HUES64 (cell line): Measurements from ENCODE around the gene DRC1.

ENCODE experiments used
- H3K27ac ChIP-seq: 2 replicates; pipeline ENCODE4 v1.7.0; 2013; ENCODE audit warnings: low read depth, low read length, inconsistent platforms
- H3K27me3 ChIP-seq: 2 replicates; pipeline ENCODE4 v1.6.1; 2013; ENCODE audit warnings: mild to moderate bottlenecking, low read length; ENCODE audit not compliant: insufficient read depth
- H3K36me3 ChIP-seq: 2 replicates; pipeline ENCODE4 v1.6.1; 2013; ENCODE audit warnings: mild to moderate bottlenecking, low read length; ENCODE audit not compliant: insufficient read depth
- H3K4me1 ChIP-seq: 2 replicates; pipeline ENCODE4 v1.6.1; 2013; ENCODE audit warnings: mild to moderate bottlenecking, low read length, moderate library complexity; ENCODE audit not compliant: insufficient read depth
- H3K4me3 ChIP-seq: 2 replicates; pipeline ENCODE4 v1.5.1; 2013; ENCODE audit warnings: mild to moderate bottlenecking, low read length, moderate library complexity
- H3K9ac ChIP-seq: 2 replicates; pipeline ENCODE4 v1.6.1; 2013; ENCODE audit warnings: mild to moderate bottlenecking, low read depth, low read length
- H3K9me3 ChIP-seq: 2 replicates; pipeline ENCODE4 v1.6.1; 2013; ENCODE audit warnings: low read depth, low read length; ENCODE audit not compliant: insufficient read depth
- WGBS: fragments of 150-250, 120-280 bp; methylation state at CpG from one replicate; pipeline ENCODE4 v1.1.7; 2013; ENCODE audit warnings: missing lambda C conversion rate; 5-methylcytosine and 5-hydroxymethylcytosine counted together

DRC1 gene

DNA sequence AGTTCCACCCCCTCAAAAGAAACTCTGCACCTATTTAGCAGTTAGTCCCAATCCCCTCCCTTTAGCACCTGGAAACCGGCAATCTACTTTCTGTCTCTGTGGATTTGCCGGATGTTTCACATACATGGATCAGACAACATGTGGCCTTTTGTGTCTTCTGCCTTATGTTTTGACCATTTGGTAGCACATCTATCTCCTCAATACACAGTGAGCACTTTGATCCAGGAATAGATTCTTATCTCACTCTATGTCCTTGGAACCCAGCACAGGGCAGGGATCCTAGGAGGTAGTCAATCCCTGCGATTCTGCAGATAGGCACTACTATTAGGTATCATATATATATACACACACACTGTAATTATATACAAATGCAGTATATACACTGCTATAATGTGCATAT lies 80.0 kb downstream of the DRC1 start:
- 94% methylated on average over 2 of the region's 3 CpGs for WGBS
- Histone ChIP-seq H3K27ac (no peak overlapping the region), H3K9me3 (no peaks in the 10 kb centered on the region), H3K4me1 (no peaks in the 10 kb centered on the region), H3K27me3 (no peaks in the 10 kb centered on the region), H3K36me3 (no peaks in the 10 kb centered on the region), H3K9ac (no peak overlapping the region), H3K4me3 (no peak overlapping the region)

DNA sequence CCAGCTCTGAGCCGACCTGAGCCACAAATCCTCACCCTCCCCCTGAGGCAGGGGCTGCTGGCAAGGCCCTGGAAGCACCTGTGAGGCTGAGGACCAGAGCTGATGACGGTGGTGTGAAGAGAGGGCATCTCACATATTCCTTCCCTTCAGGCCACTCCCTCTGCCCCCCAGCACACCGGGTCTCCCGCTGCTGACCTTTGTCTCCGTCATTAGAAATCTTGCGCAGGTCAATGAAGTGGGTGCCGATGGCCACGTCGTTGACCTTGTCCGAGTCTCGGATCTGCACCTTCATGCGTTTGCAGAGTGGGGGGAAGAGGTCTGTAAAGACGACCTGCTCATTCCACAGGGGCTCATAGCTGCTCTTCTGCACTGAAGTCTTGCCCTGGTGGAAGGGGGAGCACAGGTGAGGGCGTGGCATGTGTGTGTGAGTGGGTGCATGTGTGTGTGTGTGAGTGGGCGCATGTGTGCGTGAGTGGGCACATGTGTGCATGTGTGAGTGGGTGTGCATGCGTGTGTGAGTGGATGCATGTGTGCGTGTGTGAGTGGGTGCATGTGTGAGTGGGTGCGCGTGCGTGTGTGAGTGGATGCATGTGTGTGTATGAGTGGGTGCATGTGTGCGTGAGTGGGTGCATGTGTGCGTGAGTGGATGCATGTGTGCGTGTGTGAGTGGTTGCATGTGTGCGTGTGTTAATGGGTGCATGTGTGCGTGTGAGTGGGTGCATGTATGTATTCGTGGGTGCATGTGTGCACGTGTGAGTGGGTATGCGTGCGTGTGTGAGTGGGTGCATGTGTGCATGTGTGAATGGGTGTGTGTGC lies 80.7 kb downstream of the DRC1 start:
- H3K4me3 ChIP-seq: no peak overlapping the region

DNA sequence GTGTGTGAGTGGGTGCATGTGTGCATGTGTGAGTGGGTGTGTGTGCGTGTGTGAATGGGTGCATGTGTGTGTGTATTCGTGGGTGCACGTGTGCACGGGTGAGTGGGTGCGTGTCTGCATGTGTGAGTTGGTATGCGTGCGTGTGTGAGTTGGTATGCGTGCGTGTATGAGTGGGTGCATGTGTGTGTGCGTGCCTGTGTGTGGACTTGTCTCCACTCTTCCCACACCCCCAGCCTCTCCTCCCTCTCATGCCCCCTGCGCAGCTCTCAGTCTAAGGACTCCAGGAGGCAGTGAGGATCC lies 81.3 kb downstream of the DRC1 start:
- H3K27me3 ChIP-seq: no peaks in the 10 kb centered on the region
- no peaks in the 10 kb centered on the region for H3K9me3 ChIP-seq
- H3K27ac ChIP-seq: no peak overlapping the region
- H3K4me1 ChIP-seq: no peaks in the 10 kb centered on the region
- no peaks in the 10 kb centered on the region for H3K36me3 ChIP-seq
- WGBS: 97% methylated on average over 11 of the region's 11 CpGs
- no peak overlapping the region for H3K4me3 ChIP-seq
- no peak overlapping the region for H3K9ac ChIP-seq

More for the DNA sequence above, 80.7 kb downstream of the DRC1 start:
- Histone ChIP-seq H3K36me3 (no peaks in the 10 kb centered on the region), H3K4me1 (no peaks in the 10 kb centered on the region), H3K27me3 (no peaks in the 10 kb centered on the region), H3K27ac (no peak overlapping the region), H3K9ac (no peak overlapping the region), H3K9me3 (no peaks in the 10 kb centered on the region)
- whole genome bisulfite sequencing: 94% methylated on average over 30 of the region's 30 CpGs

DNA sequence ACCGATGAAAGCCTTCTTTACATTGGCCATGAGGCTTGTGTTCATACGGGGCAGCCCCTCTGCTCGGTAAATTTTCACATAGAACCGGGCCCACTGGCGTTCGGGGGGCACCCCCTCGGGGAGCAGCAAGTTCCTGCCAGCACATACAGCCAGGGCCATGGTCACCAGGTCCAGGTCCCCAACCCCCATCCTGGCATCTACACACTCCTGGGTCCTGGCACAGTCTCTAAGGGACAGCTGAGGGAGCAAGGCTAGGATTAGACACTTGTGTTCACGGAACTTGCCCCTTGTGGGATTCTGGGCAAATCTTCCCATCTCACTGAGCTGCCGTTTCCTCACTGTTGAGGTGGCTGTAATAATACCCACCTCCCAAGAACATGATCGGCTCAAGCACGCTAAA lies 81.8 kb downstream of the DRC1 start:
- Histone ChIP-seq H3K27me3 (no peaks in the 10 kb centered on the region), H3K4me3 (no peak overlapping the region), H3K9ac (no peak overlapping the region), H3K27ac (no peak overlapping the region), H3K36me3 (no peaks in the 10 kb centered on the region), H3K9me3 (no peaks in the 10 kb centered on the region), H3K4me1 (no peaks in the 10 kb centered on the region)
- 94% methylated on average over 9 of the region's 11 CpGs for WGBS

DNA sequence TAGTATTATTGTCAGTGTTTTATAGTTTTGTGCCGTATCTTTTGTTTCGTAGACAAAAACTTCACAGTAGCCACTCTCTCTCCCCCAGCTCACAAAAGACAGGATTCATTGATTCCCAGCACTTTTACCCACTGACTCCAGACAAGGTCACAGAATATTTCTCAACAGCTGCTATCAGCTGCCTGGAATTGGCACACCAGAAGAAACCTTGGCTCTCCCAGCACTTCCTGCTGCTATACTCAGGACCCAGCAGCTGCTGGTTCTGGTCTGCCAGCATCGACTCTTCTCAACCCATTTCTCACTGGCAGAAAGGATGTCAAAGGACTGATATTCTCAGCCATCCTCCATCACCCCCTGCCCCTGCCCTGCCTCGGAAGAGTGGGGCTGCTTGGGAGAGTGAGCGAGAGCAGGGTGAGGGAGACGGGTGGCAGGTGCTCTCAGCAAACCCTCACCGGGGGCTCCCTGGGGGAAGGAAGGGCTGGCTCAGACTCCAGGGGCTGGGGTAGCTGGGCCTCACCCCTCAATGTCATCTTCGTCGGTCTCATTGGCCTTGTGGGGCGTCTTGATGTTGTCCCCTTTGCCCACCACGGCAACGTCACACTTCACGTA lies 82.3 kb downstream of the DRC1 start:
- Histone ChIP-seq H3K36me3 (no peaks in the 10 kb centered on the region), H3K9ac (no peak overlapping the region), H3K4me1 (no peaks in the 10 kb centered on the region), H3K27ac (no peak overlapping the region), H3K9me3 (no peaks in the 10 kb centered on the region), H3K4me3 (no peak overlapping the region), H3K27me3 (no peaks in the 10 kb centered on the region)
- WGBS: 94% methylated on average over 13 of the region's 13 CpGs

DNA sequence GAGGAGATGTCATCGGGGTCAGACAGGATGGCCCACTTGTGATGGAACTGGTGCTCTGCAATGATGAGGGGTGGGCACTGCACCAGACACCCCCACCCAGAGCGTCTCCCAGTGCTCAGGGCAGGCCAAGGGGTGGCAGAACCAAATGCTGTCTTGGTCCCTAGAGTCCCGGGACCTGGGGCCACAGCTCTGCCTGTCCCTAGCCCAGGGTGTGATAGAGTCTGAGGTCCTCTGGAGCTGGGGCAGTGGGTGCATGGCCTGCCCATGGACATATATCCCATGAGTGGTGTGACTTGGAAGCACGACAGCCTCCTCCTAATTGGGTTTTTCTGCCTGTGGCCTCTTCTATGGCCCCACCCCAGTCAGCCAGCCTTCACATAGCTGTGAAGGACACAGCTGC lies 82.9 kb downstream of the DRC1 start:
- Histone ChIP-seq H3K4me1 (no peaks in the 10 kb centered on the region), H3K9ac (no peak overlapping the region), H3K36me3 (no peaks in the 10 kb centered on the region), H3K4me3 (no peak overlapping the region), H3K27me3 (no peaks in the 10 kb centered on the region), H3K27ac (no peak overlapping the region), H3K9me3 (no peaks in the 10 kb centered on the region)
- WGBS: 92% methylated on average over 4 of the region's 4 CpGs

DNA sequence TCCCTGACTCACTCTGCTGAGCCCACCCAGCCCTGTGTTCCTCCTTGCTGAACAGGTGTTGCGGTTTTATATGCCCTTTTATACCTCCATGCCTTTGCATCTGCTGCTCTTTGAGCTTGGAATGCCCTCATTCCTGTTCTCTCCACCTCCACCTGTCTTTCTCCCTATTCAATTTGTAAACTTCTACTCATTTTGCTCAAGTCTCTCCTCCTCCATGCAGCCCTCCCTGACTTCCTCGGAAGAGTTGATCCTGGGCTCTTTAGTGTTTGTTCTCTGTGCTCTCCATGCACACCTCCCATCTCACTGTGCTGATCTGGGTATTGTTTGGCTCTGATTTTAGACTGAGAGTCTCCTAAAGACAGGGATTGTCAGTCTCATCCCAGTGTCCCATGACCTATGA lies 83.4 kb downstream of the DRC1 start:
- Histone ChIP-seq H3K27me3 (no peaks in the 10 kb centered on the region), H3K4me1 (no peaks in the 10 kb centered on the region), H3K9me3 (no peaks in the 10 kb centered on the region), H3K9ac (no peak overlapping the region), H3K4me3 (no peak overlapping the region), H3K36me3 (no peaks in the 10 kb centered on the region), H3K27ac (no peak overlapping the region)
- WGBS: 80% methylated on average over 2 of the region's 2 CpGs

DNA sequence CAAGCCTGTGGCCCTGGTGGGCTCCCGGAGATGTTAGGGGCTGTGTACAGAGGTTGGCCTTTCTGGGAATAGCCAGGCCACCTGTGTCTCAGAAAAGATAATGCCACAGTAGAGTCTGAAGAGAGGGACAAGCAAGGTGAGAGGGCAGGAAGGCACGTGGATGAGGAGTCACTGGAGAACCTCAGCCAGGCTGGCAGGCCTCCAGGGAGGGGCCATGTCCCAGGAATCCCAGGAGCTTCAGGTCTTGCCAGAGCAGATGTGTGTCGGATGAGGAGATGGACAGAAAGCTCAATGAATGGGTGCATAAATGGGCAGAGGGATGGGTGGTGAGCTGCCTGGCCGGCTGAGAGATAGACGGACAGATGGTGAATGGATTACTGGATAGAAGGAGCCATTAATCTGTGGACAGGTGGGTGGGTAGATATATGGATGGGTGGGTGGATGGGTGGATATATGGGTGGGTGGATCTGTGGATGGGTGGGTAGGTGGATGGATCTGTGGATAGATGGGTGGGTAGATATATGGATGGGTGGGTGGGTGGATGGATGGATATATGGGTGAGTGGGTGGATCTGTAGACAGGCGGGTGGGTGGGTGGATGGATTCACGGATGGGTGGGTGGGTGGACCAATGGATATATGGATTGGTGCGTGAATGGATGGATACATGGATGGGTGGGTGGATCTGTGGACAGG lies 84.2 kb downstream of the DRC1 start:
- Histone ChIP-seq H3K4me1 (no peaks in the 10 kb centered on the region), H3K27me3 (no peaks in the 10 kb centered on the region), H3K9me3 (no peaks in the 10 kb centered on the region), H3K36me3 (no peaks in the 10 kb centered on the region), H3K9ac (no peak overlapping the region), H3K4me3 (no peak overlapping the region), H3K27ac (no peak overlapping the region)
- WGBS: 87% methylated on average over 8 of the region's 8 CpGs

DNA sequence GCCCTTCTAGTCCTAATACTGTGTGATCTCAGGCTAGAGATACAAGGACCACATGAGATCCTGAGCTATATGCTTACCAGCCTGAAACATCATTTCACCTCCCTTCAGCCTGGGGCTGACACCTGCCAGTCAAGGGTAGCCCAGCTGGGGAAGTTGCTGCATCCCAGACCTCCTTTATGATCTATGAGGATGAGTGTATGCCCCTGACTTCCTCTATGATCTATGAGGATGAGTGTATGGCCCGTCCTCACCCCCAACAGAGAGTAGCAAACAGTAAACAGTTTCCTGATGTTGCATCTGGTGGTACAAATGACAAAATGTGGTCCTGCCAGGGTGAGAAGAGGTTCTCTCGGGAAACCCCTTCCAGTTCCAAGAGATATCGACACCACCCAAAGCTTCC lies 85.1 kb downstream of the DRC1 start:
- 83% methylated on average over 3 of the region's 3 CpGs for WGBS
- no peak overlapping the region for H3K27ac ChIP-seq
- H3K9ac ChIP-seq: no peak overlapping the region
- H3K4me1 ChIP-seq: no peaks in the 10 kb centered on the region
- H3K4me3 ChIP-seq: no peak overlapping the region
- no peaks in the 10 kb centered on the region for H3K36me3 ChIP-seq
- H3K27me3 ChIP-seq: no peaks in the 10 kb centered on the region
- H3K9me3 ChIP-seq: no peaks in the 10 kb centered on the region

DNA sequence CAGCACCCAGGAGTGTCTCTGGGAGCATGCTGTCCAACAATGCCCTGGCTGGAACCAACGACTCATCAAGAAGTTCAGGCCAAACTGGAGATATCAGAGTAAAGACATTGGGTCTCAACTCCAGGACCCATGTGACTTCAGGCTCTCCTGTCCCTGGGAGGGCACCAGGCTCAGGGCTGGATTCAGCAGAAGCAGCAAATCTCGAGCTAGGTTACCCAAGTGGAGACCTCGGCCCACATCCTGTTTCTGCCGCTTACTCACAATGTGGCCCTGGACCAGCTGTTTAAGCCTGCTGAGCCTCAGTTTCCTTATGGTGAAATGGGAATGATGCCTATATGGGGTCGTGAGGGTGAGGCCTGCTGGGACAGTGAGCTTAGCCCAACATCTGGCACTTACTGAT lies 85.5 kb downstream of the DRC1 start:
- no peak overlapping the region for H3K4me3 ChIP-seq
- no peaks in the 10 kb centered on the region for H3K36me3 ChIP-seq
- no peak overlapping the region for H3K27ac ChIP-seq
- WGBS: 91% methylated on average over 5 of the region's 5 CpGs
- H3K27me3 ChIP-seq: no peaks in the 10 kb centered on the region
- no peak overlapping the region for H3K9ac ChIP-seq
- no peaks in the 10 kb centered on the region for H3K4me1 ChIP-seq
- no peaks in the 10 kb centered on the region for H3K9me3 ChIP-seq

DNA sequence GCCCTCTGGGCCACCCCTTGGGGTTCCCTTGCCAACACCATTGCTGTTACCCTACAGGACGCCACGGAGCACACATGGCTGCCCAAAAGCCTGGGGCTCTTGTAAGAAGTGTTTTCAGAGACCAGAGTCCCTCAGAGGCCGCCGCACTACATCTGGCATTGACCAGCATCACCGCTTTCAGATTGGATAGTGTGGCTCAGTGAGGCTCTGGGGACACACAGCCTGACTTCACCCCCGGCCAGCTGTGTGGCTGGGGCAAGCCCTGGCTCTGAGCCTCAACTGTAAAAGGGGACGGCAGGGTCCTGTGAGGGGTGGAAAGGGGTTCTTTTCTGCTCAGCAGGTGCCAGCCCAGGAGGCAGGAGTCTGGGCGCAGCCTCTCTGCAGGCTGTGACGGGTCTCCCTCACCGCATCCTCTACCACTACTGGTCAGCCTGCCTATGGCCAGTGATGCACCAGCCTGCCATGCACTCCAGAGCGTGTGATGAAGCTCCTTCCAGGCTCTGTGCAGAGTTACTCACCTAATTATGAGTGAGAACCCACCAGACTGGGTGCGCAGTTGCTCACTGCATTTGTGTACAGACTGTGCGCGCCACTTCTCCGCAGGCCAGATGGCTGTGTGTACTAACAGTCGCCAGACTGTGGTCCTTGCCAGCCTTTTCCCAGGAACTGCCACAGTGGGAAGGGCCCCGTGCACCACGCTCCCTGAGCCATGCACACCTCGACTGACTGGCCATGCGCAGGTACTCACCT lies 86.9 kb downstream of the DRC1 start:
- H3K4me3 ChIP-seq: no peak overlapping the region
- no peaks in the 10 kb centered on the region for H3K9me3 ChIP-seq
- no peaks in the 10 kb centered on the region for H3K27me3 ChIP-seq
- H3K9ac ChIP-seq: no peak overlapping the region
- H3K27ac ChIP-seq: no peak overlapping the region
- H3K4me1 ChIP-seq: no peaks in the 10 kb centered on the region
- H3K36me3 ChIP-seq: no peaks in the 10 kb centered on the region
- 92% methylated on average over 20 of the region's 20 CpGs for WGBS
